Measurements from ENCODE around the gene TIPIN.

- TF ChIP-seq EZH2 (IDR thresholded peaks at IDR 0.05; ENCODE audit: borderline replicate concordance) (no peak), EZH2phosphoT487 (IDR thresholded peaks at IDR 0.05; ENCODE audit: low read depth, severe bottlenecking, unreplicated experiment) (no peak)
- TF ChIP-seq, protein P1, sequence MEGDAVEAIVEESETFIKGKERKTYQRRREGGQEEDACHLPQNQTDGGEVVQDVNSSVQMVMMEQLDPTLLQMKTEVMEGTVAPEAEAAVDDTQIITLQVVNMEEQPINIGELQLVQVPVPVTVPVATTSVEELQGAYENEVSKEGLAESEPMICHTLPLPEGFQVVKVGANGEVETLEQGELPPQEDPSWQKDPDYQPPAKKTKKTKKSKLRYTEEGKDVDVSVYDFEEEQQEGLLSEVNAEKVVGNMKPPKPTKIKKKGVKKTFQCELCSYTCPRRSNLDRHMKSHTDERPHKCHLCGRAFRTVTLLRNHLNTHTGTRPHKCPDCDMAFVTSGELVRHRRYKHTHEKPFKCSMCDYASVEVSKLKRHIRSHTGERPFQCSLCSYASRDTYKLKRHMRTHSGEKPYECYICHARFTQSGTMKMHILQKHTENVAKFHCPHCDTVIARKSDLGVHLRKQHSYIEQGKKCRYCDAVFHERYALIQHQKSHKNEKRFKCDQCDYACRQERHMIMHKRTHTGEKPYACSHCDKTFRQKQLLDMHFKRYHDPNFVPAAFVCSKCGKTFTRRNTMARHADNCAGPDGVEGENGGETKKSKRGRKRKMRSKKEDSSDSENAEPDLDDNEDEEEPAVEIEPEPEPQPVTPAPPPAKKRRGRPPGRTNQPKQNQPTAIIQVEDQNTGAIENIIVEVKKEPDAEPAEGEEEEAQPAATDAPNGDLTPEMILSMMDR (IDR thresholded peaks at IDR 0.05; ENCODE audit: poor library complexity): no peak
Observed at GRCh38 chr15:66400351-66400774, 43.9 kb upstream of the TIPIN start.
